C4-2B (cell line): Measurements from ENCODE around the gene SLITRK2.

ENCODE experiments used
- ZFX ChIP-seq: fragments of 450-650 bp; IDR thresholded peaks from 2 replicates; pipeline ENCODE4 v1.6.1; 2017
- TF ChIP-seq, protein P1 (sequence below): fragments of 450-650 bp; conservative IDR thresholded peaks from 2 replicates; pipeline ENCODE4 v1.5.1; 2017; ENCODE audit warnings: mild to moderate bottlenecking

- TF ChIP-seq ZFX: no peak
- TF ChIP-seq, protein P1, sequence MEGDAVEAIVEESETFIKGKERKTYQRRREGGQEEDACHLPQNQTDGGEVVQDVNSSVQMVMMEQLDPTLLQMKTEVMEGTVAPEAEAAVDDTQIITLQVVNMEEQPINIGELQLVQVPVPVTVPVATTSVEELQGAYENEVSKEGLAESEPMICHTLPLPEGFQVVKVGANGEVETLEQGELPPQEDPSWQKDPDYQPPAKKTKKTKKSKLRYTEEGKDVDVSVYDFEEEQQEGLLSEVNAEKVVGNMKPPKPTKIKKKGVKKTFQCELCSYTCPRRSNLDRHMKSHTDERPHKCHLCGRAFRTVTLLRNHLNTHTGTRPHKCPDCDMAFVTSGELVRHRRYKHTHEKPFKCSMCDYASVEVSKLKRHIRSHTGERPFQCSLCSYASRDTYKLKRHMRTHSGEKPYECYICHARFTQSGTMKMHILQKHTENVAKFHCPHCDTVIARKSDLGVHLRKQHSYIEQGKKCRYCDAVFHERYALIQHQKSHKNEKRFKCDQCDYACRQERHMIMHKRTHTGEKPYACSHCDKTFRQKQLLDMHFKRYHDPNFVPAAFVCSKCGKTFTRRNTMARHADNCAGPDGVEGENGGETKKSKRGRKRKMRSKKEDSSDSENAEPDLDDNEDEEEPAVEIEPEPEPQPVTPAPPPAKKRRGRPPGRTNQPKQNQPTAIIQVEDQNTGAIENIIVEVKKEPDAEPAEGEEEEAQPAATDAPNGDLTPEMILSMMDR: no peak
These were observed 14.1 kb upstream of the SLITRK2 start for GRCh38 chrX:145803508-145803907.
